ENCODE data around the gene CD47.

Gene CD47

GRCh38 chr3:108097322-108098002 is 6.6 kb upstream of the CD47 start:
- no peak overlapping the region for H3K23ac ChIP-seq (ENCODE audit: low read depth, low read length, poor library complexity)
- H2BK12ac ChIP-seq (ENCODE audit: low read length) = no peak overlapping the region
- no peak overlapping the region for H3K14ac ChIP-seq (ENCODE audit: low read length)
- H3K9ac ChIP-seq (ENCODE audit: low read depth, low read length, poor library complexity) = no peak overlapping the region
- no peaks in the 10 kb centered on the region for H3K79me1 ChIP-seq (ENCODE audit: low read depth, low read length)
- H3K9me3 ChIP-seq (replicated peaks in 1 of 2; ENCODE audit: control insufficient read depth in 2 of 2, insufficient read depth in 1 of 2, low read depth in 1 of 2, low read length in 2 of 2) = no peaks in the 10 kb centered on the region
- no peak overlapping the region for H2BK120ac ChIP-seq (ENCODE audit: low read depth, low read length)
- WGBS, 2 donors (ENCODE audit: extremely low coverage in 2 of 2, insufficient read length in 2 of 2, insufficient replicate concordance in 1 of 2) = no CpG with 5 or more reads among the region's 8 CpGs
- no peak overlapping the region for H2AK5ac ChIP-seq (ENCODE audit: low read depth, low read length)
- no peaks in the 10 kb centered on the region for H3K27me3 ChIP-seq (ENCODE audit: control insufficient read depth in 3 of 3, insufficient read depth in 3 of 3, low read depth in 1 of 3, low read length in 3 of 3)
- H3K4me3 ChIP-seq (ENCODE audit: low read length in 2 of 2) = no peak overlapping the region
- no peak overlapping the region for H4K91ac ChIP-seq (ENCODE audit: low read depth, low read length, poor library complexity)
- DNase-seq (ENCODE audit: low spot score) = no peak
- no peak overlapping the region for H3K27ac ChIP-seq (replicated peaks; ENCODE audit: low read length)
- no peak overlapping the region for H3K4me2 ChIP-seq (ENCODE audit: insufficient read depth, low read length, poor library complexity, severe bottlenecking)
- H3K4ac ChIP-seq (ENCODE audit: low read length) = no peak overlapping the region
- peaks cover 0 to 8% of the 10 kb centered on the region in 2 donors for H3K4me1 ChIP-seq (ENCODE audit: control insufficient read depth in 2 of 2, insufficient read depth in 1 of 2, low read depth in 1 of 2, low read length in 2 of 2)
- no peak overlapping the region for H2BK5ac ChIP-seq (ENCODE audit: low read length)
- no peak overlapping the region for H2BK15ac ChIP-seq (ENCODE audit: low read length)
- H2AFZ ChIP-seq (ENCODE audit: low read length) = peak overlapping the region; percentile 21
- no peak overlapping the region for H3K18ac ChIP-seq (ENCODE audit: low read length)
- no peak overlapping the region for H4K8ac ChIP-seq (ENCODE audit: low read depth, low read length)
- H3K36me3 ChIP-seq (replicated peaks in 1 of 2; ENCODE audit: control insufficient read depth in 2 of 2, insufficient read depth in 2 of 2, low read length in 2 of 2) = no peaks in the 10 kb centered on the region

GRCh38 chr3:108096532-108097321 is 5.9 kb upstream of the CD47 start:
- no peak overlapping the region for H2AK5ac ChIP-seq (ENCODE audit: low read depth, low read length)
- H4K8ac ChIP-seq (ENCODE audit: low read depth, low read length) = no peak overlapping the region
- H2BK12ac ChIP-seq (ENCODE audit: low read length) = no peak overlapping the region
- no peaks in the 10 kb centered on the region for H3K79me1 ChIP-seq (ENCODE audit: low read depth, low read length)
- H3K4me3 ChIP-seq (ENCODE audit: low read length in 2 of 2) = no peak overlapping the region
- H2BK5ac ChIP-seq (ENCODE audit: low read length) = no peak overlapping the region
- peaks cover 0 to 8% of the 10 kb centered on the region in 2 donors for H3K4me1 ChIP-seq (ENCODE audit: control insufficient read depth in 2 of 2, insufficient read depth in 1 of 2, low read depth in 1 of 2, low read length in 2 of 2)
- no peaks in the 10 kb centered on the region for H3K36me3 ChIP-seq (replicated peaks in 1 of 2; ENCODE audit: control insufficient read depth in 2 of 2, insufficient read depth in 2 of 2, low read length in 2 of 2)
- peaks cover 0 to under 1% of the 10 kb centered on the region in 2 donors for H3K9me3 ChIP-seq (replicated peaks in 1 of 2; ENCODE audit: control insufficient read depth in 2 of 2, insufficient read depth in 1 of 2, low read depth in 1 of 2, low read length in 2 of 2)
- no peak overlapping the region for H3K4ac ChIP-seq (ENCODE audit: low read length)
- DNase-seq (ENCODE audit: low spot score) = no peak
- H3K23ac ChIP-seq (ENCODE audit: low read depth, low read length, poor library complexity) = no peak overlapping the region
- no peak overlapping the region for H4K91ac ChIP-seq (ENCODE audit: low read depth, low read length, poor library complexity)
- H3K18ac ChIP-seq (ENCODE audit: low read length) = no peak overlapping the region
- H3K27me3 ChIP-seq (ENCODE audit: control insufficient read depth in 3 of 3, insufficient read depth in 3 of 3, low read depth in 1 of 3, low read length in 3 of 3) = peaks cover 0 to 1% (median 0%) of the 10 kb centered on the region in 3 experiments
- H3K27ac ChIP-seq (replicated peaks; ENCODE audit: low read length) = no peak overlapping the region
- H2BK120ac ChIP-seq (ENCODE audit: low read depth, low read length) = no peak overlapping the region
- no peak overlapping the region for H3K14ac ChIP-seq (ENCODE audit: low read length)
- H2BK15ac ChIP-seq (ENCODE audit: low read length) = no peak overlapping the region
- no peak overlapping the region for H3K9ac ChIP-seq (ENCODE audit: low read depth, low read length, poor library complexity)
- no peak overlapping the region for H2AFZ ChIP-seq (ENCODE audit: low read length)
- no peak overlapping the region for H3K4me2 ChIP-seq (ENCODE audit: insufficient read depth, low read length, poor library complexity, severe bottlenecking)
- WGBS, 2 donors (ENCODE audit: extremely low coverage in 2 of 2, insufficient read length in 2 of 2, insufficient replicate concordance in 1 of 2) = no CpG with 5 or more reads among the region's 9 CpGs

GRCh38 chr3:108093616-108094015 is 2.8 kb upstream of the CD47 start:
- Histone ChIP-seq H2BK12ac (ENCODE audit: low read length) (no peak overlapping the region), H4K8ac (ENCODE audit: low read depth, low read length) (no peak overlapping the region), H2BK120ac (ENCODE audit: low read depth, low read length) (no peak overlapping the region), H3K4me2 (ENCODE audit: insufficient read depth, low read length, poor library complexity, severe bottlenecking) (no peak overlapping the region), H3K27me3 (ENCODE audit: control insufficient read depth in 3 of 3, insufficient read depth in 3 of 3, low read depth in 1 of 3, low read length in 3 of 3) (peaks cover 0 to 5% (median 3%) of the 10 kb centered on the region in 3 experiments), H3K79me1 (ENCODE audit: low read depth, low read length) (no peaks in the 10 kb centered on the region), H3K9ac (ENCODE audit: low read depth, low read length, poor library complexity) (no peak overlapping the region), H3K4me1 (ENCODE audit: control insufficient read depth in 2 of 2, insufficient read depth in 1 of 2, low read depth in 1 of 2, low read length in 2 of 2) (peaks cover 0 to 3% of the 10 kb centered on the region in 2 donors), H2BK15ac (ENCODE audit: low read length) (no peak overlapping the region), H3K14ac (ENCODE audit: low read length) (no peak overlapping the region), H3K36me3 (replicated peaks in 1 of 2; ENCODE audit: control insufficient read depth in 2 of 2, insufficient read depth in 2 of 2, low read length in 2 of 2) (no peaks in the 10 kb centered on the region), H3K27ac (replicated peaks; ENCODE audit: low read length) (no peak overlapping the region), H2BK5ac (ENCODE audit: low read length) (no peak overlapping the region), H3K23ac (ENCODE audit: low read depth, low read length, poor library complexity) (no peak overlapping the region), H3K9me3 (replicated peaks in 1 of 2; ENCODE audit: control insufficient read depth in 2 of 2, insufficient read depth in 1 of 2, low read depth in 1 of 2, low read length in 2 of 2) (peaks cover 0 to 5% of the 10 kb centered on the region in 2 donors), H3K4me3 (ENCODE audit: low read length in 2 of 2) (no peak overlapping the region), H3K18ac (ENCODE audit: low read length) (no peak overlapping the region), H2AFZ (ENCODE audit: low read length) (no peak overlapping the region), H4K91ac (ENCODE audit: low read depth, low read length, poor library complexity) (no peak overlapping the region), H2AK5ac (ENCODE audit: low read depth, low read length) (no peak overlapping the region), H3K4ac (ENCODE audit: low read length) (no peak overlapping the region)
- no peak for DNase-seq (ENCODE audit: low spot score)
- whole genome bisulfite sequencing, 2 donors (ENCODE audit: extremely low coverage in 2 of 2, insufficient read length in 2 of 2, insufficient replicate concordance in 1 of 2) = 100% methylated on average over 1 of the region's 3 CpGs; no CpG with 5 or more reads in 1 of the 2 donors

- Histone ChIP-seq H3K9ac (ENCODE audit: low read depth, low read length, poor library complexity) (no peak overlapping the region), H2AK5ac (ENCODE audit: low read depth, low read length) (no peak overlapping the region), H3K27me3 (ENCODE audit: control insufficient read depth in 3 of 3, insufficient read depth in 3 of 3, low read depth in 1 of 3, low read length in 3 of 3) (peaks cover 0 to 5% (median 3%) of the 10 kb centered on the region in 3 experiments), H3K14ac (ENCODE audit: low read length) (no peak overlapping the region), H3K18ac (ENCODE audit: low read length) (no peak overlapping the region), H4K91ac (ENCODE audit: low read depth, low read length, poor library complexity) (no peak overlapping the region), H2AFZ (ENCODE audit: low read length) (no peak overlapping the region), H3K4me3 (ENCODE audit: low read length in 2 of 2) (no peak overlapping the region), H3K36me3 (replicated peaks in 1 of 2; ENCODE audit: control insufficient read depth in 2 of 2, insufficient read depth in 2 of 2, low read length in 2 of 2) (no peaks in the 10 kb centered on the region), H4K8ac (ENCODE audit: low read depth, low read length) (no peak overlapping the region), H2BK5ac (ENCODE audit: low read length) (no peak overlapping the region), H2BK15ac (ENCODE audit: low read length) (no peak overlapping the region), H3K4me2 (ENCODE audit: insufficient read depth, low read length, poor library complexity, severe bottlenecking) (no peak overlapping the region), H3K4ac (ENCODE audit: low read length) (no peak overlapping the region), H3K4me1 (ENCODE audit: control insufficient read depth in 2 of 2, insufficient read depth in 1 of 2, low read depth in 1 of 2, low read length in 2 of 2) (peaks cover 0 to 3% of the 10 kb centered on the region in 2 donors), H2BK12ac (ENCODE audit: low read length) (no peak overlapping the region), H3K9me3 (replicated peaks in 1 of 2; ENCODE audit: control insufficient read depth in 2 of 2, insufficient read depth in 1 of 2, low read depth in 1 of 2, low read length in 2 of 2) (peaks cover 0 to 5% of the 10 kb centered on the region in 2 donors), H2BK120ac (ENCODE audit: low read depth, low read length) (no peak overlapping the region), H3K79me1 (ENCODE audit: low read depth, low read length) (no peaks in the 10 kb centered on the region), H3K23ac (ENCODE audit: low read depth, low read length, poor library complexity) (no peak overlapping the region), H3K27ac (replicated peaks; ENCODE audit: low read length) (no peak overlapping the region)
- DNase-seq (ENCODE audit: low spot score) = no peak
Observed at GRCh38 chr3:108093021-108093420, 2.2 kb upstream of the CD47 start.
